GM12878 (cell line): Measurements from ENCODE around the gene PLCD1.

Experiments used
- BCL11A ChIP-seq: IDR thresholded peaks from 2 replicates; pipeline ENCODE4 v1.6.1; 2011; ENCODE audit warnings: low read depth, low read length
- HCFC1 ChIP-seq: fragments of 150-350 bp; IDR thresholded peaks from 2 replicates; pipeline ENCODE4 v1.6.1; 2014; ENCODE audit warnings: low read length
- POLR2A ChIP-seq: IDR thresholded peaks from 2 replicates; pipeline ENCODE4 v1.6.1; 2011; ENCODE audit warnings: low read depth, mild to moderate bottlenecking, low read length
- POLR2AphosphoS5 ChIP-seq: IDR thresholded peaks from 2 replicates; pipeline ENCODE4 v1.6.1; 2011; ENCODE audit warnings: mild to moderate bottlenecking, low read length, inconsistent platforms
- TAF1 ChIP-seq: IDR thresholded peaks from 2 replicates; pipeline ENCODE4 v1.6.1; 2011; ENCODE audit warnings: mild to moderate bottlenecking, low read depth, low read length, borderline replicate concordance
- TCF12 ChIP-seq: IDR thresholded peaks from 2 replicates; pipeline ENCODE4 v1.6.1; 2011; ENCODE audit warnings: low read depth, mild to moderate bottlenecking, low read length
- TF ChIP-seq, protein P1 (sequence below), 3 experiments: IDR thresholded peaks in 2 of 3; conservative IDR thresholded peaks in 1 of 3; 2 replicates each; pipeline ENCODE4 v1.5.1; 2011; ENCODE audit warnings: low read depth in 3 of 3, low read length in 3 of 3, mild to moderate bottlenecking in 3 of 3, control low read depth in 2 of 3, moderate library complexity in 2 of 3, inconsistent platforms in 1 of 3, mixed read lengths in 1 of 3; ENCODE audit not compliant: control insufficient read depth in 2 of 3, insufficient read depth in 1 of 3; ENCODE audit errors: extremely low read depth in 1 of 3
- TF ChIP-seq, protein P2 (sequence below): IDR thresholded peaks from 2 replicates; pipeline ENCODE4 v1.6.1; 2012; ENCODE audit warnings: mild to moderate bottlenecking, low read depth, low read length
- TF ChIP-seq, protein P3 (sequence below): fragments of 150-350 bp; IDR thresholded peaks from 2 replicates; pipeline ENCODE4 v1.6.1; 2016; ENCODE audit warnings: low read depth, low read length

DNA sequence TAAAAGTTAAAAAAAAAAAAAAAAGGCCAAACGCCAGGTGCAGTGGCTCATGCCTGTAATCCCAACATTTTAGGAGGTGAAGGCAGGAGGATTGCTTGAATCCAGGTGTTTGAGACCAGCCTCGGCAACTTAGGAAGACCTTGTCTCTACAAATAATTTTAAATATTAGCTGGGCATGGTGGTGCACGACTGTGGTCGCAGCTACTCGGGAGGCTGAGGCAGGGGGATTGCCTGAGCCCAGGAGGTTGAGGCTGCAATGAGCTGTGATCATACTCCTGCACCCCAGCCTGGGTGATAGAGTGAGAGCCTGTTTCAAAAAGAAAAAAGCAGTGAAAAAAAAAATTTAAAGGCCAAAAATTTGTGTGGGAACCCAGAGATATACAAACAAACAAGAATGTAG is 6.8 kb upstream of the PLCD1 start:
- TF ChIP-seq POLR2AphosphoS5 (no peak), POLR2A (no peak), BCL11A (no peak), HCFC1 (no peak), TAF1 (no peak), TCF12 (no peak)
- TF ChIP-seq, protein P1, sequence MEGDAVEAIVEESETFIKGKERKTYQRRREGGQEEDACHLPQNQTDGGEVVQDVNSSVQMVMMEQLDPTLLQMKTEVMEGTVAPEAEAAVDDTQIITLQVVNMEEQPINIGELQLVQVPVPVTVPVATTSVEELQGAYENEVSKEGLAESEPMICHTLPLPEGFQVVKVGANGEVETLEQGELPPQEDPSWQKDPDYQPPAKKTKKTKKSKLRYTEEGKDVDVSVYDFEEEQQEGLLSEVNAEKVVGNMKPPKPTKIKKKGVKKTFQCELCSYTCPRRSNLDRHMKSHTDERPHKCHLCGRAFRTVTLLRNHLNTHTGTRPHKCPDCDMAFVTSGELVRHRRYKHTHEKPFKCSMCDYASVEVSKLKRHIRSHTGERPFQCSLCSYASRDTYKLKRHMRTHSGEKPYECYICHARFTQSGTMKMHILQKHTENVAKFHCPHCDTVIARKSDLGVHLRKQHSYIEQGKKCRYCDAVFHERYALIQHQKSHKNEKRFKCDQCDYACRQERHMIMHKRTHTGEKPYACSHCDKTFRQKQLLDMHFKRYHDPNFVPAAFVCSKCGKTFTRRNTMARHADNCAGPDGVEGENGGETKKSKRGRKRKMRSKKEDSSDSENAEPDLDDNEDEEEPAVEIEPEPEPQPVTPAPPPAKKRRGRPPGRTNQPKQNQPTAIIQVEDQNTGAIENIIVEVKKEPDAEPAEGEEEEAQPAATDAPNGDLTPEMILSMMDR (IDR thresholded peaks at IDR 0.05 in 2 of 3, conservative IDR thresholded peaks at IDR 0.05 in 1 of 3; ENCODE audit: control insufficient read depth in 2 of 3, extremely low read depth in 1 of 3, insufficient read depth in 1 of 3, low read depth in 3 of 3, low read length in 3 of 3), result no peak
- TF ChIP-seq, protein P2, sequence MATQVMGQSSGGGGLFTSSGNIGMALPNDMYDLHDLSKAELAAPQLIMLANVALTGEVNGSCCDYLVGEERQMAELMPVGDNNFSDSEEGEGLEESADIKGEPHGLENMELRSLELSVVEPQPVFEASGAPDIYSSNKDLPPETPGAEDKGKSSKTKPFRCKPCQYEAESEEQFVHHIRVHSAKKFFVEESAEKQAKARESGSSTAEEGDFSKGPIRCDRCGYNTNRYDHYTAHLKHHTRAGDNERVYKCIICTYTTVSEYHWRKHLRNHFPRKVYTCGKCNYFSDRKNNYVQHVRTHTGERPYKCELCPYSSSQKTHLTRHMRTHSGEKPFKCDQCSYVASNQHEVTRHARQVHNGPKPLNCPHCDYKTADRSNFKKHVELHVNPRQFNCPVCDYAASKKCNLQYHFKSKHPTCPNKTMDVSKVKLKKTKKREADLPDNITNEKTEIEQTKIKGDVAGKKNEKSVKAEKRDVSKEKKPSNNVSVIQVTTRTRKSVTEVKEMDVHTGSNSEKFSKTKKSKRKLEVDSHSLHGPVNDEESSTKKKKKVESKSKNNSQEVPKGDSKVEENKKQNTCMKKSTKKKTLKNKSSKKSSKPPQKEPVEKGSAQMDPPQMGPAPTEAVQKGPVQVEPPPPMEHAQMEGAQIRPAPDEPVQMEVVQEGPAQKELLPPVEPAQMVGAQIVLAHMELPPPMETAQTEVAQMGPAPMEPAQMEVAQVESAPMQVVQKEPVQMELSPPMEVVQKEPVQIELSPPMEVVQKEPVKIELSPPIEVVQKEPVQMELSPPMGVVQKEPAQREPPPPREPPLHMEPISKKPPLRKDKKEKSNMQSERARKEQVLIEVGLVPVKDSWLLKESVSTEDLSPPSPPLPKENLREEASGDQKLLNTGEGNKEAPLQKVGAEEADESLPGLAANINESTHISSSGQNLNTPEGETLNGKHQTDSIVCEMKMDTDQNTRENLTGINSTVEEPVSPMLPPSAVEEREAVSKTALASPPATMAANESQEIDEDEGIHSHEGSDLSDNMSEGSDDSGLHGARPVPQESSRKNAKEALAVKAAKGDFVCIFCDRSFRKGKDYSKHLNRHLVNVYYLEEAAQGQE, result no peak
- TF ChIP-seq, protein P3, sequence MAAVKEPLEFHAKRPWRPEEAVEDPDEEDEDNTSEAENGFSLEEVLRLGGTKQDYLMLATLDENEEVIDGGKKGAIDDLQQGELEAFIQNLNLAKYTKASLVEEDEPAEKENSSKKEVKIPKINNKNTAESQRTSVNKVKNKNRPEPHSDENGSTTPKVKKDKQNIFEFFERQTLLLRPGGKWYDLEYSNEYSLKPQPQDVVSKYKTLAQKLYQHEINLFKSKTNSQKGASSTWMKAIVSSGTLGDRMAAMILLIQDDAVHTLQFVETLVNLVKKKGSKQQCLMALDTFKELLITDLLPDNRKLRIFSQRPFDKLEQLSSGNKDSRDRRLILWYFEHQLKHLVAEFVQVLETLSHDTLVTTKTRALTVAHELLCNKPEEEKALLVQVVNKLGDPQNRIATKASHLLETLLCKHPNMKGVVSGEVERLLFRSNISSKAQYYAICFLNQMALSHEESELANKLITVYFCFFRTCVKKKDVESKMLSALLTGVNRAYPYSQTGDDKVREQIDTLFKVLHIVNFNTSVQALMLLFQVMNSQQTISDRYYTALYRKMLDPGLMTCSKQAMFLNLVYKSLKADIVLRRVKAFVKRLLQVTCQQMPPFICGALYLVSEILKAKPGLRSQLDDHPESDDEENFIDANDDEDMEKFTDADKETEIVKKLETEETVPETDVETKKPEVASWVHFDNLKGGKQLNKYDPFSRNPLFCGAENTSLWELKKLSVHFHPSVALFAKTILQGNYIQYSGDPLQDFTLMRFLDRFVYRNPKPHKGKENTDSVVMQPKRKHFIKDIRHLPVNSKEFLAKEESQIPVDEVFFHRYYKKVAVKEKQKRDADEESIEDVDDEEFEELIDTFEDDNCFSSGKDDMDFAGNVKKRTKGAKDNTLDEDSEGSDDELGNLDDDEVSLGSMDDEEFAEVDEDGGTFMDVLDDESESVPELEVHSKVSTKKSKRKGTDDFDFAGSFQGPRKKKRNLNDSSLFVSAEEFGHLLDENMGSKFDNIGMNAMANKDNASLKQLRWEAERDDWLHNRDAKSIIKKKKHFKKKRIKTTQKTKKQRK, result no peak
